GM12864 (cell line): ENCODE data around the gene GEMIN5.
"Not testable (repeated sequence)": the region's sequence is repeated elsewhere in the genome, so short reads cannot be mapped to it uniquely, and the experiment has no call there.

Experiments
- DNase-seq: peaks from one replicate; pipeline ENCODE4 v3.0.0-alpha.2; 2011; ENCODE audit warnings: low read depth
- H3K4me3 ChIP-seq: 2 replicates; pipeline ENCODE4 v1.5.1; 2011; ENCODE audit warnings: mild to moderate bottlenecking, low read depth, low read length, control low read depth
- CTCF ChIP-seq: IDR thresholded peaks from 2 replicates; pipeline ENCODE4 v1.5.1; 2011; ENCODE audit warnings: low read depth, mild to moderate bottlenecking, moderate library complexity, low read length, control low read depth, inconsistent platforms; ENCODE audit errors: missing control alignments

The GEMIN5 gene

DNA sequence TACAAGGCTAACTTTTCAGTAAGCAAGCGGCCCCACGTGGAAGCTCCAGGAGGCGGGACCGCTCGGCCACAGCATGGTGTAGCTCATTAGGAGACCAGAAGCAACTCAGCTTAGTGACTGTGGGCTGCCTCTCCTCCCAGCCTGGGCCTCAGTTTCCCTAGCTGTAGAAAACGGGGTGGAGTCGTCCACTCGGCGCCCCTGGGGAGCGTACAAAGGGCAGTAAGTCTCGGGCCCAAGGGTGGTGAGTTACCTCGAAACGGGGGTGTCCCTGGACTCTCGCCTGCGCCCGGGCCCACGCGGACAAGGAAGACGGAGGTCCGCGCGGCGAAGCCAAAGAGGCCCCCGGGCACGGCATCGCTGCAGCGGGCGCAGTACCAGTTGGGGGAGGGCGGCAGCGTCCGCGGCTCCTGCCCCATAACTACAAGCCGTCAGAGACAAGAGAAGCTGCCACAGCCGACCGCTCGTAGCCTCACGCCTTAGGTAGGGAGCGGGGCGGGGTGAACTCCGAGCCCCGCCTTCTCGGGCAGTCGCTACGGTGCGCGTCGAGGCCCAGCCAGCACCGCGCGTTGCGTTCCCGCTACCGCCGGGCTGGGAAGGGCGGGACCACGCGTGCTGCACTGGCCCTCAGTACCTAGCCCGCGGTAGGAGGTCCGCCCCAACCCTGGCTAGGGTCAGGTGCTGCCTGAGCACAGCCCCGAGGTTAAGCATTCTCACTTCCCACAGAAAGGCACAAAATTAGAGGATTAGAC is at the start of gene GEMIN5:
TSS of gene GEMIN5 (minus strand) at position 494 of the 749 bp plus-strand sequence. CDS start at position 416, 78 bp downstream.
- DNase-seq = peak; percentile 68
- no peak for TF ChIP-seq CTCF

GRCh38 chr5:154986151-154986550 is 48.1 kb upstream of the GEMIN5 start:
- no peak for TF ChIP-seq CTCF
- DNase-seq = no peak
- H3K4me3 ChIP-seq = no peak overlapping the region

More for the DNA sequence above, at the start of gene GEMIN5:
- H3K4me3 ChIP-seq = peak within 1 kb of the TSS; percentile 70

GRCh38 chr5:154984946-154985516 is 47.0 kb upstream of the GEMIN5 start:
- no peak for DNase-seq
- TF ChIP-seq CTCF = no peak
- no peak overlapping the region for H3K4me3 ChIP-seq

- H3K4me3 ChIP-seq, DNase-seq: not testable (repeated sequence)
Measured at GRCh38 chr5:154978294-154978693, 40.3 kb upstream of the GEMIN5 start.

DNA sequence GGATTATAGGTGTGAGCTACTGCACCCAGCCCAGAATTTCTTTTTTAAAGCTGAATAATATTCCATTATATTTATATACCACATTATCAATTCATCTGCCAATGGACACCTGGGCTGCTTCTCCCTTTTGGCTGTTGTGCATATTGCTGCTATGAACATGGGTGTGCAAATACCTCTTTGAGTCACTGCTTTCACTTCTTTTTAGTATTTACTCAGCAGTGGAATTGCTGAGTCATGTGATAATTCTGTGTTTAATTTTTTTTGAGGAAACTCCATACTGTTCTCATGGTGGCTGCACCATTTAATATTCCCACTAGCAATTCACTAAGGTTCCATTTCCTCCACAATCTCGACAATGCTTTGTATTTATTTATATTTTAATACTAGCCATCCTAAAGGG is 39.4 kb upstream of the GEMIN5 start:
- DNase-seq = no peak
- H3K4me3 ChIP-seq = no peak overlapping the region
- no peak for TF ChIP-seq CTCF

DNA sequence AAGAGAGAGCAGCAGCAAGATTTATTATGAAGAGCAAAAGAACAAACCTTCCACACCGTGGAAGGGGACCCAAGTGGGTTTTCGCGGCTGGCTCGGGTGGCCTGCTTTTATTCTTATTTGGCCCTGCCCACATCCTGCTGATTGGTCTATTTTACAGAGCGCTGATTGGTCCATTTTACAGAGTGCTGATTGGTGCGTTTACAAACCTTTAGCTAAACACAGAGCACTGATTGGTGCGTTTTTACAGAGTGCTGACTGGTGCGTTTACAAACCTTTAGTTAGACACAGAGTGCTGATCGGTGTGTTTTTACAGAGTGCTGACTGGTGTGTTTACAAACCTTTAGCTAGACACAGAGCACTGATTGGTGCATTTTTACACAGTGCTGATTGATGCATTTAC is 38.1 kb upstream of the GEMIN5 start:
- not testable (repeated sequence) for H3K4me3 ChIP-seq, DNase-seq

DNA sequence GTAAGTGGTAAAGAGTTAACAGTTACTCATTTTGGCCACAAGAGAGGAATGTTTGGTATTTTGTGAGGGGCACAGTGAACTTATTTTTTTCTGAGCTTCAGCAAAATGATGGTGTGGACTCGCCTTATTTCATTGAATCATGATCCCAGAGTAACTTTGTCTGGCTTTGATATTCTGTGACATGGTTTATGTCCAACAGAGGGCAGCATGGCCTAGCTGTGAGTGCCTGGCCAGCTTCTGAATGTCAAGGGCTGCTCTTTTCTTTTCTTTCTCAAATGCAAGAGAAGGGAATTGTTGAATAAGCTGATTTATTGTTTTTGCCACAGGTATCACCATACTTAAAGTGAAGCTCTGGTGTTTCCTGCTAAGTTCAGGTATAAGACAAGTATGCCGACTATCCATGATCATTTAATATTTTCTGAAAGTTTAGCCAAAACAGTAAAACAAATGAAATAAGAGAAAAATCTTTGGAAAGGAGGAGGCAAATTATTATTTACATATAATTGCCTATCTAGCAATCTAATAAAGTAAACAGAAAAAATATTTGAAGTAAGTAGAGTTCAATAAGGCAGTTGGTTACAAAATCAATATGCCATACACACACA is 34.6 kb upstream of the GEMIN5 start:
- TF ChIP-seq CTCF = peak; percentile 42
- no peak for DNase-seq
- H3K4me3 ChIP-seq = no peak overlapping the region

- H3K4me3 ChIP-seq = no peak overlapping the region
- no peak for DNase-seq
Measured at GRCh38 chr5:154971501-154971900, 33.5 kb upstream of the GEMIN5 start.

More at GRCh38 chr5:154971501-154971900, 33.5 kb upstream of the GEMIN5 start:
- TF ChIP-seq CTCF = no peak
